Neural cell (in vitro differentiated cells): Measurements from ENCODE around the gene ASXL1. TPM values are rescaled to one million over a fixed set of nuclear protein-coding genes. Genes with fewer than 3 reads are reported as not detected.

Experiments
- H2AFZ ChIP-seq: fragments of 200-600, 300-800 bp; sonication (generic), shearing (Covaris generic); 2 replicates; pipeline ENCODE4 v1.6.0; 2014; ENCODE audit warnings: low read depth, mild to moderate bottlenecking, antibody characterized with exemption, low read length, moderate library complexity
- H3F3A ChIP-seq: fragments of 200-600 bp; shearing (Covaris generic); 2 replicates; pipeline ENCODE4 v1.6.1; 2016; ENCODE audit warnings: mild to moderate bottlenecking, moderate library complexity, mixed read lengths, antibody characterized with exemption, low read length; ENCODE audit not compliant: insufficient read depth, poor library complexity, severe bottlenecking
- H3K27ac ChIP-seq: fragments of 200-600, 300-800 bp; sonication (generic), shearing (Covaris generic); 2 replicates; pipeline ENCODE4 v1.5.1; 2014; ENCODE audit warnings: mild to moderate bottlenecking, low read length, moderate library complexity
- H3K27me3 ChIP-seq: fragments of 300-800, 200-600 bp; sonication (generic), shearing (Covaris generic); 2 replicates; pipeline ENCODE4 v1.6.0; 2014; ENCODE audit warnings: mild to moderate bottlenecking, low read depth, low read length, moderate library complexity; ENCODE audit not compliant: insufficient read depth
- H3K36me3 ChIP-seq: fragments of 300-800, 200-600 bp; sonication (generic), shearing (Covaris generic); 2 replicates; pipeline ENCODE4 v1.5.1; 2014; ENCODE audit warnings: mild to moderate bottlenecking, antibody characterized with exemption, low read length, moderate library complexity; ENCODE audit not compliant: insufficient read depth
- H3K4me2 ChIP-seq: fragments of 300-800, 200-600 bp; sonication (generic), shearing (Covaris generic); 2 replicates; pipeline ENCODE4 v1.6.0; 2014; ENCODE audit warnings: mild to moderate bottlenecking, low read length
- H3K4me3 ChIP-seq: fragments of 300-800, 200-600 bp; sonication (generic), shearing (Covaris generic); 2 replicates; pipeline ENCODE4 v1.5.1; 2014; ENCODE audit warnings: mild to moderate bottlenecking, low read length, moderate library complexity
- H3K79me2 ChIP-seq: fragments of 200-600 bp; shearing (Covaris generic); replicated peaks from 2 replicates; pipeline ENCODE4 v1.6.0; 2014; ENCODE audit warnings: mild to moderate bottlenecking, low read length, moderate library complexity; ENCODE audit not compliant: insufficient read depth
- H3K9ac ChIP-seq: fragments of 300-800, 200-600 bp; sonication (generic), shearing (Covaris generic); 2 replicates; pipeline ENCODE4 v1.6.1; 2016; ENCODE audit warnings: mild to moderate bottlenecking, low read length, mixed read lengths
- H3K9me2 ChIP-seq: fragments of 200-600 bp; shearing (Covaris generic); 2 replicates; pipeline ENCODE4 v1.6.1; 2016; ENCODE audit warnings: mild to moderate bottlenecking, low read length, mixed read lengths; ENCODE audit not compliant: insufficient read depth
- H3K9me3 ChIP-seq: fragments of 200-600, 300-800 bp; sonication (generic), shearing (Covaris generic); 2 replicates; pipeline ENCODE4 v1.6.1; 2016; ENCODE audit warnings: mild to moderate bottlenecking, mixed run types, low read length, moderate library complexity, mixed read lengths
- H4K20me1 ChIP-seq: fragments of 200-600 bp; shearing (Covaris generic); 2 replicates; pipeline ENCODE4 v1.6.1; 2016; ENCODE audit warnings: mild to moderate bottlenecking, mixed run types; ENCODE audit not compliant: insufficient read depth
- EP300 ChIP-seq: fragments of 450-650 bp; conservative IDR thresholded peaks from 2 replicates; pipeline ENCODE4 v1.6.1; 2014; ENCODE audit warnings: antibody characterized with exemption, mild to moderate bottlenecking, moderate library complexity; ENCODE audit not compliant: poor library complexity, severe bottlenecking
- EZH2 ChIP-seq: fragments of 200-600, 300-800 bp; shearing (Covaris generic), sonication (generic); IDR thresholded peaks from 2 replicates; pipeline ENCODE4 v1.6.1; 2014; ENCODE audit warnings: antibody characterized with exemption, low read length, borderline replicate concordance, mild to moderate bottlenecking; ENCODE audit not compliant: insufficient read depth, poor library complexity, severe bottlenecking
- MXI1 ChIP-seq: fragments of 450-650 bp; conservative IDR thresholded peaks from 2 replicates; pipeline ENCODE4 v1.6.1; 2014; ENCODE audit warnings: antibody characterized with exemption, mild to moderate bottlenecking; ENCODE audit not compliant: poor library complexity, severe bottlenecking
- POLR2AphosphoS5 ChIP-seq: IDR thresholded peaks from 2 replicates; pipeline ENCODE4 v1.6.1; 2012
- RAD21 ChIP-seq: fragments of 450-650 bp; conservative IDR thresholded peaks from 2 replicates; pipeline ENCODE4 v1.6.1; 2014; ENCODE audit warnings: antibody characterized with exemption, mild to moderate bottlenecking, moderate library complexity
- SMC3 ChIP-seq: fragments of 450-650 bp; conservative IDR thresholded peaks from 2 replicates; pipeline ENCODE4 v1.6.1; 2014; ENCODE audit warnings: antibody characterized with exemption, mild to moderate bottlenecking, moderate library complexity; ENCODE audit not compliant: poor library complexity
- TAF1 ChIP-seq: IDR thresholded peaks from 2 replicates; pipeline ENCODE4 v1.6.1; 2012; ENCODE audit warnings: low read depth
- polyA plus RNA-seq: library from polyadenylated mRNA; depleted of rRNA; stranded (reverse); fragments of >200 nt; gene quantifications from 2 replicates; pipeline ENCODE4 v1.2.3, GENCODE V29; 2014
- TF ChIP-seq, protein P1 (sequence below): IDR thresholded peaks from 2 replicates; pipeline ENCODE4 v1.6.1; 2012; ENCODE audit warnings: borderline replicate concordance
- TF ChIP-seq, protein P2 (sequence below): fragments of 450-650 bp; IDR thresholded peaks from 2 replicates; pipeline ENCODE4 v1.5.1; 2014; ENCODE audit warnings: antibody characterized with exemption, mild to moderate bottlenecking, moderate library complexity; ENCODE audit not compliant: poor library complexity, severe bottlenecking

ASXL1 gene
- polyA plus RNA-seq, 1 donor from 2014 or later, result 45.9 TPM

DNA sequence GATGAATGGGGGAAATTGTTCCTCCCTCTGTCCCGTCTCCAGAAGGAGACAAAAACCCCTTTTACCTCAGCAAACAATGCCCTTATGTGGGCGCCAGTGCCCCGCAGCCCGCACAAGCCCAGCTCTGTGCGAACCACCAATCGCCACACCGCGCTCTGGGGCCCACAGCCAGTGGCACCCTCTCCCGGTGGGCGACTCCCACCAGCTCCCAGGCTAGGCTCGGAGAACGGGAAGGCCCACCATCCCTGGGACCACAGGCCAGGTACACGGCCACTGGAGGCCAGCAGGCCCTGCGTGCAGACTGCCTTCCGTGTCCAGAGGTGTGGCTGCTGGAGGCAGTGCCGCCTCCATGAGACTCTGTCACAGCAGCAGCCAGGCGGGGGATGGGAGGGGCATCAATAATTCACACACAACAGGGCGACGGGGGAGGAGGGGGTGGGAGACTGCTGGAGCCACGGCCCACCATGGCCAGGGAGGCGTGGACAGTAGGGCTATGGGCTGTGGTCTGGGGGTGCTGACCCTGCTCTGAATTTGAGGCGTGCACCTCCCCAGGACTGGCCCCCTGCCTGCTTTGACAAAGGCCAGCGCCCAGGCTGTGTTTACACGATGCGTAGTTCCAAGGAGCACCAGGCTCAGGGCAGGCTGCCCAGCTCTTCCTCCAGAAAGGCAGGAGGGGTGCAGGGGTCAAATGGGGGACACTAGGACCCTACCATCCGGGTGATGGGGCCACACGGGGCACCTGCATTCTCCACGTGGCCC, 105.7 kb downstream of the ASXL1 start:
- no peaks in the 10 kb centered on the region for H3K9me2 ChIP-seq
- H2AFZ ChIP-seq, result no peak overlapping the region
- no peak overlapping the region for H3K4me3 ChIP-seq
- H3F3A ChIP-seq, result no peaks in the 10 kb centered on the region
- peaks cover 30% of the 10 kb centered on the region for H4K20me1 ChIP-seq
- TF ChIP-seq, protein P1, sequence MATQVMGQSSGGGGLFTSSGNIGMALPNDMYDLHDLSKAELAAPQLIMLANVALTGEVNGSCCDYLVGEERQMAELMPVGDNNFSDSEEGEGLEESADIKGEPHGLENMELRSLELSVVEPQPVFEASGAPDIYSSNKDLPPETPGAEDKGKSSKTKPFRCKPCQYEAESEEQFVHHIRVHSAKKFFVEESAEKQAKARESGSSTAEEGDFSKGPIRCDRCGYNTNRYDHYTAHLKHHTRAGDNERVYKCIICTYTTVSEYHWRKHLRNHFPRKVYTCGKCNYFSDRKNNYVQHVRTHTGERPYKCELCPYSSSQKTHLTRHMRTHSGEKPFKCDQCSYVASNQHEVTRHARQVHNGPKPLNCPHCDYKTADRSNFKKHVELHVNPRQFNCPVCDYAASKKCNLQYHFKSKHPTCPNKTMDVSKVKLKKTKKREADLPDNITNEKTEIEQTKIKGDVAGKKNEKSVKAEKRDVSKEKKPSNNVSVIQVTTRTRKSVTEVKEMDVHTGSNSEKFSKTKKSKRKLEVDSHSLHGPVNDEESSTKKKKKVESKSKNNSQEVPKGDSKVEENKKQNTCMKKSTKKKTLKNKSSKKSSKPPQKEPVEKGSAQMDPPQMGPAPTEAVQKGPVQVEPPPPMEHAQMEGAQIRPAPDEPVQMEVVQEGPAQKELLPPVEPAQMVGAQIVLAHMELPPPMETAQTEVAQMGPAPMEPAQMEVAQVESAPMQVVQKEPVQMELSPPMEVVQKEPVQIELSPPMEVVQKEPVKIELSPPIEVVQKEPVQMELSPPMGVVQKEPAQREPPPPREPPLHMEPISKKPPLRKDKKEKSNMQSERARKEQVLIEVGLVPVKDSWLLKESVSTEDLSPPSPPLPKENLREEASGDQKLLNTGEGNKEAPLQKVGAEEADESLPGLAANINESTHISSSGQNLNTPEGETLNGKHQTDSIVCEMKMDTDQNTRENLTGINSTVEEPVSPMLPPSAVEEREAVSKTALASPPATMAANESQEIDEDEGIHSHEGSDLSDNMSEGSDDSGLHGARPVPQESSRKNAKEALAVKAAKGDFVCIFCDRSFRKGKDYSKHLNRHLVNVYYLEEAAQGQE, result no peak
- no peak for TF ChIP-seq RAD21
- TF ChIP-seq SMC3, result no peak
- TF ChIP-seq, protein P2, sequence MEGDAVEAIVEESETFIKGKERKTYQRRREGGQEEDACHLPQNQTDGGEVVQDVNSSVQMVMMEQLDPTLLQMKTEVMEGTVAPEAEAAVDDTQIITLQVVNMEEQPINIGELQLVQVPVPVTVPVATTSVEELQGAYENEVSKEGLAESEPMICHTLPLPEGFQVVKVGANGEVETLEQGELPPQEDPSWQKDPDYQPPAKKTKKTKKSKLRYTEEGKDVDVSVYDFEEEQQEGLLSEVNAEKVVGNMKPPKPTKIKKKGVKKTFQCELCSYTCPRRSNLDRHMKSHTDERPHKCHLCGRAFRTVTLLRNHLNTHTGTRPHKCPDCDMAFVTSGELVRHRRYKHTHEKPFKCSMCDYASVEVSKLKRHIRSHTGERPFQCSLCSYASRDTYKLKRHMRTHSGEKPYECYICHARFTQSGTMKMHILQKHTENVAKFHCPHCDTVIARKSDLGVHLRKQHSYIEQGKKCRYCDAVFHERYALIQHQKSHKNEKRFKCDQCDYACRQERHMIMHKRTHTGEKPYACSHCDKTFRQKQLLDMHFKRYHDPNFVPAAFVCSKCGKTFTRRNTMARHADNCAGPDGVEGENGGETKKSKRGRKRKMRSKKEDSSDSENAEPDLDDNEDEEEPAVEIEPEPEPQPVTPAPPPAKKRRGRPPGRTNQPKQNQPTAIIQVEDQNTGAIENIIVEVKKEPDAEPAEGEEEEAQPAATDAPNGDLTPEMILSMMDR, result no peak
- no peak for TF ChIP-seq EP300
- no peak for TF ChIP-seq TAF1
- TF ChIP-seq MXI1, result no peak
- TF ChIP-seq EZH2, result no peak
- no peak for TF ChIP-seq POLR2AphosphoS5
- no peaks in the 10 kb centered on the region for H3K9me3 ChIP-seq
- H3K9ac ChIP-seq, result no peak overlapping the region
- H3K4me2 ChIP-seq, result no peak overlapping the region
- no peak overlapping the region for H3K27ac ChIP-seq
- H3K36me3 ChIP-seq, result no peaks in the 10 kb centered on the region
- peaks cover 27% of the 10 kb centered on the region for H3K79me2 ChIP-seq
- no peaks in the 10 kb centered on the region for H3K27me3 ChIP-seq

DNA sequence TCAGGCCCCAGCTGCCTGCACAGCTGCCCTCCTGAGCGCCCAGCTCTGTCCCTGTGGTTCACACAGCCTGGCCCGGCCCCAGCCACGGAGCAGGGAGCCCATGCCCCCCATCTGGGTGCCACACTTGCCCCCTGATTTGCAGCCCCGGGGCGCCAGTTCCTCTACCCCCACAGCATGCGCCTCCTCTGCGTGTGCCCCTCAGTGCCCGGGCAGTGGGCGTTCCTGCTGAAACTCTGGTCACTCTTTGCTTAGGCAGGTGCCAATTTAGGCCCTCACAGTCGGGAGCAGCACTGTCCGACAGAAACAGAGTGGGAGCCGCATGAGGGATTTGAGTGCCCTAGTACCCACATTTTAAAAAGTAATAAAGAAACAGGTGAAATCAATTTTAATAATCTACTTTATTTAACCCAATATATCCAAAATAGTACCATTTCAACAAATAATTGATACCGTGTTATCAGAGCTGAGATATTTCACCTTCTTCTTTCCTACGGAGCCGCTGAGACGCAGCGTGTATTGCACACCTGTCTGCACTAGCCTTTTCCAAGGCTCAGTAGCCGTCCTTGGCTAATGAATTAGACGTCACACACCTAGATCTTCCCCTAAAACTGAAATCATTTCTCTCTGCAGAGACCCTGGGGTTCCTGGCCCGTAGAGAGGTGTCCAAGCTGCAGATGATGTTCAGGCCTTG, 106.4 kb downstream of the ASXL1 start:
- Histone ChIP-seq H2AFZ (no peak overlapping the region), H3K4me2 (no peak overlapping the region), H3K9ac (no peak overlapping the region), H3K9me3 (no peaks in the 10 kb centered on the region), H3K9me2 (no peaks in the 10 kb centered on the region), H3K27ac (no peak overlapping the region), H3K27me3 (no peaks in the 10 kb centered on the region), H3K36me3 (no peaks in the 10 kb centered on the region), H4K20me1 (peaks cover 28% of the 10 kb centered on the region), H3K79me2 (peaks cover 24% of the 10 kb centered on the region), H3F3A (no peaks in the 10 kb centered on the region), H3K4me3 (no peak overlapping the region)
- TF ChIP-seq RAD21 (no peak), POLR2AphosphoS5 (no peak), TAF1 (no peak), SMC3 (no peak), EZH2 (no peak), MXI1 (no peak)
- TF ChIP-seq, protein P1, result no peak
